Eye (tissue), 1 donor: ENCODE measurements around the gene KHDRBS2.

Source experiments
- DNase-seq: peaks from one replicate; pipeline ENCODE4 v3.0.0-alpha.2; 2015

The KHDRBS2 gene

GRCh38 chr6:62174548-62174947 is 111.5 kb downstream of the KHDRBS2 start:
- no peak for DNase-seq

GRCh38 chr6:62167736-62168135 is 118.3 kb downstream of the KHDRBS2 start:
- DNase-seq, result no peak

GRCh38 chr6:62162858-62163257 is 123.2 kb downstream of the KHDRBS2 start:
- DNase-seq, result no peak

GRCh38 chr6:62152796-62153195 is 133.2 kb downstream of the KHDRBS2 start:
- DNase-seq, result no peak

GRCh38 chr6:62150048-62150663 is 135.9 kb downstream of the KHDRBS2 start:
- DNase-seq, result peak; percentile 62

- no peak for DNase-seq
Observed at GRCh38 chr6:62146954-62147853, 138.8 kb downstream of the KHDRBS2 start.

GRCh38 chr6:62129127-62129526 is 156.9 kb downstream of the KHDRBS2 start:
- DNase-seq, result no peak

- DNase-seq, result no peak
Observed at GRCh38 chr6:62119401-62119800, 166.6 kb downstream of the KHDRBS2 start.

- no peak for DNase-seq
Observed at GRCh38 chr6:62103186-62103859, 182.7 kb downstream of the KHDRBS2 start.

GRCh38 chr6:62102387-62102786 is 183.6 kb downstream of the KHDRBS2 start:
- DNase-seq, result no peak

- no peak for DNase-seq
Observed at GRCh38 chr6:62090442-62091229, 195.4 kb downstream of the KHDRBS2 start.

- DNase-seq, result no peak
Observed at GRCh38 chr6:62089781-62090180, 196.2 kb downstream of the KHDRBS2 start.

GRCh38 chr6:62086047-62086446 is 200.0 kb downstream of the KHDRBS2 start:
- DNase-seq, result no peak

GRCh38 chr6:62075869-62076268 is 210.2 kb downstream of the KHDRBS2 start:
- DNase-seq, result no peak

GRCh38 chr6:62059901-62060300 is 226.1 kb downstream of the KHDRBS2 start:
- DNase-seq, result no peak

GRCh38 chr6:62057300-62057699 is 228.7 kb downstream of the KHDRBS2 start:
- no peak for DNase-seq

GRCh38 chr6:62045502-62045901 is 240.5 kb downstream of the KHDRBS2 start:
- no peak for DNase-seq

GRCh38 chr6:62043084-62043483 is 242.9 kb downstream of the KHDRBS2 start:
- DNase-seq, result no peak

GRCh38 chr6:62042429-62042828 is 243.6 kb downstream of the KHDRBS2 start:
- peak; percentile 14 for DNase-seq

- DNase-seq, result no peak
Observed at GRCh38 chr6:62039605-62040004, 246.4 kb downstream of the KHDRBS2 start.

GRCh38 chr6:62037445-62037844 is 248.6 kb downstream of the KHDRBS2 start:
- DNase-seq, result no peak

- no peak for DNase-seq
Observed at GRCh38 chr6:62035952-62036351, 250.1 kb downstream of the KHDRBS2 start.

GRCh38 chr6:62013719-62014118 is 272.3 kb downstream of the KHDRBS2 start:
- DNase-seq, result peak; percentile 4
